Bronchial epithelial cell (primary cell): ENCODE results near the gene NBL1. TPM values are rescaled to one million over a fixed set of nuclear protein-coding genes. Genes with fewer than 3 reads are reported as not detected.

ENCODE experiments used
- DNase-seq: peaks from one replicate; pipeline ENCODE4 v3.0.0-alpha.2; 2010; ENCODE audit warnings: low read depth
- FAIRE-seq: peaks from 2 replicates; lab custom pipeline; 2011; peaks lifted over from hg19 to GRCh38; lab: Jason Lieb, UNC
- H3K27me3 ChIP-seq: 2 replicates; pipeline ENCODE4 v1.5.1; 2011; ENCODE audit warnings: low read length; ENCODE audit not compliant: control insufficient read depth, insufficient read depth
- H3K36me3 ChIP-seq: 2 replicates; pipeline ENCODE4 v1.5.1; 2011; ENCODE audit warnings: low read length; ENCODE audit not compliant: control insufficient read depth, insufficient read depth
- H3K4me3 ChIP-seq: 2 replicates; pipeline ENCODE4 v1.5.1; 2011; ENCODE audit warnings: mild to moderate bottlenecking, low read depth, low read length, control low read depth
- CTCF ChIP-seq: IDR thresholded peaks from 2 replicates; pipeline ENCODE4 v1.5.1; 2011; ENCODE audit warnings: mild to moderate bottlenecking, moderate library complexity, low read length, control low read depth, inconsistent platforms; ENCODE audit not compliant: insufficient read depth, severe bottlenecking
- total RNA-seq: library from RNA; depleted of rRNA; stranded (reverse); fragments of >200 nt; gene quantifications from 2 replicates; pipeline ENCODE4 v1.2.1, GENCODE V29; 2014

The NBL1 gene
- total RNA-seq, 1 donor from 2014 or later, result 55.3 TPM

DNA sequence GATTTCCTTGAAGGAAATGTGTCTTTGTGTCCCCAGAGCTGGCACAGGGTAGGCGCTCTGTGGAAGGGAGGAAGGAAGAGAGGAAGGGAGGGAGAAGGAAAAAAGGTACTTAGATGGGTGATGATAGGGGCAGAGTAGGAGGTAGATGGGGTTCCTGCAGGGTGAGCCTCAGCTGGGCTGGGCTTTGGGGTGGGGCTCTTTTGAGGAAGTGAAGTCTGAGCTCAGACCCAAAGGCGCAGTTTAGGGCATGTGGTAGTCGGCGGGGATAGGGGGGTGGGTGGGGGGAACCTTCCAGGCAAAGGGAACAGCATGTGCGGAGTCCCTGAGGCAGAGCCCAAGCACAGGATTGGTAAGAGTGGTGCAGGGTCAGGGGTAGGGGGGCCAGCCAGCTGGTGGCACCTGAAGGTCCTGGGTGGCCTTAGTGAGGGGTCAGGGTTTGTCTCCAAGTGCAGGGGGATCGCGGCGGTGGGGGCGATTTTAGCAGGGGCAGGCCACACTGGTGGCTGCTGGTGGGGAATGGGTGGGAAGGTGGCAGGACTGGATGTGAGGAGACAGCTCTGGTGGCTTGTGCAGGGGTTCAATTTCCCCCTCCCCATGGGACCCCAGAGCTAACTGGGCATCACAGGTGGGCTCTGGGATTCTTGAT, 12.1 kb downstream of the NBL1 start:
- Histone ChIP-seq H3K27me3 (no peaks in the 10 kb centered on the region), H3K36me3 (peaks cover 12% of the 10 kb centered on the region), H3K4me3 (no peak overlapping the region)
- no peak for FAIRE-seq
- TF ChIP-seq CTCF, result no peak
- DNase-seq, result no peak

GRCh38 chr1:19656780-19657466, 12.8 kb downstream of the NBL1 start:
- no peak for TF ChIP-seq CTCF
- Histone ChIP-seq H3K27me3 (no peaks in the 10 kb centered on the region), H3K36me3 (peaks cover 12% of the 10 kb centered on the region), H3K4me3 (no peak overlapping the region)
- FAIRE-seq (no peak), DNase-seq (no peak)

- Histone ChIP-seq H3K4me3 (no peak overlapping the region), H3K36me3 (peaks cover 11% of the 10 kb centered on the region), H3K27me3 (peaks cover 2% of the 10 kb centered on the region)
- TF ChIP-seq CTCF, result no peak
- FAIRE-seq (no peak), DNase-seq (no peak)
Measured at GRCh38 chr1:19657511-19657910, 13.4 kb downstream of the NBL1 start.

DNA sequence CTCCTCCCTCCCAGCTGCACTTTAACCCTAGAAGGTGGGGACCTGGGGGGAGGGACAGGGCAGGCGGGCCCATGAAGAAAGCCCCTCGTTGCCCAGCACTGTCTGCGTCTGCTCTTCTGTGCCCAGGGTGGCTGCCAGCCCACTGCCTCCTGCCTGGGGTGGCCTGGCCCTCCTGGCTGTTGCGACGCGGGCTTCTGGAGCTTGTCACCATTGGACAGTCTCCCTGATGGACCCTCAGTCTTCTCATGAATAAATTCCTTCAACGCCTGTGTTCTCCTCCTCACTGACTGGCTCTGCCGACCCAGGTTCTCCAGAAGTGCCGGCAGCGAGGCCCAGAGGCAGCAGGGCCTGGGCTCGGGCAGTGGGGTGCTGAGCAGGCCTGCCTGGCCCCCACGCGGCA, 14.1 kb downstream of the NBL1 start:
- FAIRE-seq (no peak), DNase-seq (no peak)
- H3K4me3 ChIP-seq, result no peak overlapping the region
- TF ChIP-seq CTCF, result no peak
- peaks cover 11% of the 10 kb centered on the region for H3K36me3 ChIP-seq
- peaks cover 6% of the 10 kb centered on the region for H3K27me3 ChIP-seq

DNA sequence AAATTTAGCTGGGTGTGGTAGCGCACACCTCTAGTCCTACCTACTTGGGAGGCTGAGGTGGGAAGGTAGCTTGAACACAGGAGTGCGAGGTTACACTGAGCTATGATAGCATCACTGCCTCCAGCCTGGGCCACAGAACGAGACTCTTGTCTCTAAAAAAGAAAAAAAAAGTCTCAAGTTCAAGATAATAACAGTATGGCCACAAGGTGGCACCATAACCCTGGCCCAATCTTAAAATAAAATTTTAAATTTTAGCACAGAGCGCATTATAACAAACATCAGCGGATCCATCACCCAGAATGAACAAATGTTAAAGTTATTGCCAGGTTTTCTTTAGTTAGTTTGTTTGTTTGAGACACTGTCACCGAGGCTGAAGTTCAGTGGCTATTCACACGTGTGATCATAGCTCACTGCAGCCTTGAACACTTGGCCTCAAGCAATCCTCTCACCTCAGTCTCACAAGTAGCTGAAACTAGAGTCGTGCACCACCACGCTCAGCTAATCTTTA, 17.7 kb downstream of the NBL1 start:
- peaks cover 23% of the 10 kb centered on the region for H3K27me3 ChIP-seq
- no peak for FAIRE-seq
- no peak overlapping the region for H3K4me3 ChIP-seq
- H3K36me3 ChIP-seq, result peaks cover under 1% of the 10 kb centered on the region
- peak; percentile 46 for DNase-seq
- TF ChIP-seq CTCF, result peak; percentile 53
